CMK (cell line): ENCODE results near the gene PELI2.

ENCODE experiments used
- DNase-seq: peaks from one replicate; pipeline ENCODE4 v3.0.0-alpha.2; 2010; ENCODE audit warnings: low read depth

PELI2 gene

DNA sequence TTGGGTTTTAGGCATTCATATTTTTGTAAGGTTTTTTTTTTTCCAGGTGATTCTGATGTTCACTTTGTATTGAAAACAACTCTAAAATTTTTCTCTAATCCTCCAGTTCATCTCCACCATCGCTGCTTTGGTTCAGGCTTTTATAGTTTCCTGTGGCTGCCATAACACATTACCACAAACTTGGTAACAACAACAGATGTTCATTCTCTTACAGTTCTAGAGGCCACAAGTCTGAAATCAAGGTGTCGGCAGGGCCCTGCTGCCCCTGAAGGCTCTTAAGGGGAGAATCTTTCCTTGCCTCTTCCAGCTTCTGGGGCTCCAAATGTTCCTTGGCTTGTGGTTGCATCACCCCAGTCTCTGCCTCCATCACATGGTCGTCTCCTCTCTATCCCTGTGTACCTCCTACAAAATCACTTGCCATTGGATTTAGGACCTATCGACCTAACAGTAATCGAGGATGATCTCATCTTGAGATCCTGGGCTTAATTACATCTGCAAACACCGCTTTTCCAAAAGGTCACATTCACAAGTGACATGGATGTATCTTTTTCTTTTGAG lies 55.2 kb downstream of the PELI2 start:
- no peak for DNase-seq

DNA sequence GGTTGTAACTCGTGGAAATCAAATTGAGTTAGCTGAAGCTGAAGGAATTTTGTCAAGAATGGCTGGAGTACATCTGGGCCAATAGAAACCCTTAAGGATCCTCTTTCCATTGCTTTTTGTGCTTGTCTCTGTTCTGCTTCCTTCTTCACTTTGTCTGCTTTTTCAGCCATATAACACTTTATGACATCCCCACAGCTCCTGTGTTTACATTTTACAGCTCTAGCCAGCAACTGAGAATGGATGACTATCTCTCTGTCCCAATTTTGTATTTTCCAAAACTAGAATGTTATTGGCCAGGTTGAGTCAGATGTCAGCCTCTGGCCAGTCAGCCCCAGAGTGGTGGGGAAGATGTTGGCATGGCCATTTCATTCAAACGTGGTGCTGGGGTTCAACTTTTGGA lies 57.6 kb downstream of the PELI2 start:
- DNase-seq = no peak

DNA sequence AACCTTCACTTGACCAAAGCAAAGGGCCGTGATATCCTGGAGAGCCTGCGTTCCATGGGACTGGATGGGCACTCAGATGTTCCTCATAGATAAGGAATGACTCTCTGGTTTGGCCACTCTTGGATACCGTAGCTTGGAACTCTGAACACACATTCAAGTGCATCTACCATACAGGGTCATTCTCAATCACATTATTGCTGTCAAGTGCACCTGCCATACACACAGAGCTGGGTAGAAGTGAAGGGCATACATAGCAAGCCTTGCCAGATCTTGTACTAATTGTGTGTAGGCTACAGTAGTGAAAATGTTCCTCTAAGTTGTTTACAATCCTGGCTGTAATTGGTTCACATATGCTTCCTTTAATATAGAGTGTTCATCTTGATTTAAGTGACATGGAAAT lies 58.3 kb downstream of the PELI2 start:
- DNase-seq = no peak

DNA sequence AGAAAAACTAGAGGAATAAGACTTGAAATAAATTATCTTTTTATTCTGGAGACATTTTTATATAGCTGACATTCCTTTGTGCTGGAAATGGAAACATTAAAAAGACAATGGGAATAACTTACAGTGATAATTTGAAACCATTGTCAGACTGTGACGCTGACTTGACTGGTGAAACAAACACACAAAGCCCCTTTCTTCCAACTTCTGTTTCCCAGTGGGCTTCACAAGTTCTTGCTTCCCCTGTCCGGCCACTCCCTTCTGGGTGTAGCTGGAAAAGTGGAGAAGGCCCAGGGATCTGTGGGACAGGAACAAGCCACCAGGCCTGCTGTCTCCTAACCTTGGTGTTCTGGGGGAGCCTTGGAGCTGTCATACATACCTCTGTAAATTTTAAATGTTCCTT lies 58.8 kb downstream of the PELI2 start:
- DNase-seq = no peak

DNA sequence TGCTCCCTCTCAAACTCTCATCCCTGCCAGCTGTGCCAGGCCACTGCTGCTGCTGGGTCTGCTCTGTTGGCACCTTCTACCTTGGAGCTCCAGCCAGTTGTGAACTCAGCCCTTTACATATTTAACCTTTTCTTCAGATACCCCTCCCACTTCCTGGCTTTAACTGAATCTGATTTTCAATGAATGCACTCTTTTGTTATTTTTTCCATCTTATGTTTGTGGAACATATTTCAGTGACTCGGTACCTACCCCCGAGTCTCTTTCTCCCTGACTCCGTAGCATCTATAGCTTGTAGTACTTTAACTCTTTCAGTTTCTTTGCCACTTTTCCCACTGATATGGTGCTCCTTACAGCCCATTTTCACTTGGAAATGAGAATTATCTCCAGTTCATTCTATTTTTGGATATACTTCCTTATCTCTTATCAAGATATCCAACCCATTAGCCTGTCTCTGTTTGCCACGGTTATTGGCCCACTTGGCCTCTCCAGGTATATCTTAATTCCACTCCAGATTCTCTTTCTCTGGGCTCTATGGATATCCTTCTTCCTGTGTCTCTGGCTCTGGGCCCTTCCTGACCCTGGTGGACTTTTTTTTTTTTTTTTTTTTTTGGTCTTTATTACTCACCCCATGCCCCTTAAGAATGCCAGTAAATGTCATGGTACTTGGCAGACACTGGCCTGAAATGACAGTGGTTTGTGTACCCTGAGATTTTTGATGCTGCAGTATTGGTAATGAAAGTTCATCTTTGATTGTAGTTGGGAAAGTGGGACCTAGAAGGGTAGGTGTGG lies 62.7 kb downstream of the PELI2 start:
- no peak for DNase-seq

DNA sequence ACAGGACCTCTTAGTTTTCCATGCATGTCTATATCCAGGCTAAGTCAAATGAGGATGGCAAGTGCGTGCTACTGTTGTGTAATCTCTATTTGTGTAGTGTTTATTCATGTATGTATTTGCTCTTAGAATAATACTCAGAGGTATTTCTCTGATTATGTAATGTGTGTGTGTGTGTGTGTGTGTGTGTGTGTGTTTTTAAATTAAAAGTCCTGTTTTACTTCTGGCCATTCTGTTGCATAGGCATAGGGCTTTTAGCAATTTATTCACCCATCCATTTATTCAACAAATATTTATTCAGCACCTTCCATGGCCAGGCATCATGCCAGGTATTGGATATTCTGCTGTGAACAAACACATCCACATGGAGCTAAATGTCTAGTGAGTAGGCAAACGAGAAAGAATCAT lies 63.5 kb downstream of the PELI2 start:
- no peak for DNase-seq

DNA sequence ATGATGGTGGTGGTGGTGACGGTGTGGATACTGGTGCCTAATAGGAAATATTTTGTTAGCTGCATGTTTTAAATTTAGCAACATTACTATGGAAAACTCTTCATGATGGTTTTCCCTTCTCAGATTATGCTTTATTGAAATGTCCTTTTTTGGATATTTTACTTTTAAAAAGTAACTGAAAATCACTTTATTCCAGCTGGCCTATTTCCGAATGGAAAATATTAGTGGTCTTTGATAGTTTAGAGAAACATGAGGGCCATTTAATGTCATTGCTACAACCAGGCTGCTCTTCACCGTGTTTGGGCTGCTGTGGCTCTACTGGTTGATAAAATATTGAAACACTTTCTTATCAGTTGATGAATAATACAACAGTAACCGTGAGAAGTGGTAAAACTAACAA lies 64.2 kb downstream of the PELI2 start:
- no peak for DNase-seq

DNA sequence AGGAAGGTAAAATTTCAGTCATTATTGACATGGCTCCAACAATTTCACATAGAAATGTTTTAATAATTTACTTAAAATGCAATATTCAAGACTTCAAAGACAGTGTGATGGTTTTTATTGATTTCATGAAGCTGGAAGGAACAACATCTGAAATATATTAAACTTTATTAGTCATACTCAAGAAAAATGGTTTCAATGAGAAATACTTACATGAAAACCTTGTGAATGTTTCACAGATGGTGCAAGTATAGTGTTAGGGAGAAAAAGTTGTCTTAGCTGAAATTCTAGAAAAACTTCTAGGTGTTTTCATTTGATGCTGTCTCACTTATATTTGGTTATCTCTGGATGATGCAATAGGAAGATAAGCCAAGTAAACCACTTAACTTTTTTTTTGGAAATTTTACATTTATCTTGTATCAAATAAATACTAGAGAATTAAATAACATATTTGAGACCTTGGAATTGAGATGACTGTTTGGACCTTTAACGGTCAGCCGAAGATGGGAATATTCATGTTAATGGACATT lies 65.5 kb downstream of the PELI2 start:
- no peak for DNase-seq

DNA sequence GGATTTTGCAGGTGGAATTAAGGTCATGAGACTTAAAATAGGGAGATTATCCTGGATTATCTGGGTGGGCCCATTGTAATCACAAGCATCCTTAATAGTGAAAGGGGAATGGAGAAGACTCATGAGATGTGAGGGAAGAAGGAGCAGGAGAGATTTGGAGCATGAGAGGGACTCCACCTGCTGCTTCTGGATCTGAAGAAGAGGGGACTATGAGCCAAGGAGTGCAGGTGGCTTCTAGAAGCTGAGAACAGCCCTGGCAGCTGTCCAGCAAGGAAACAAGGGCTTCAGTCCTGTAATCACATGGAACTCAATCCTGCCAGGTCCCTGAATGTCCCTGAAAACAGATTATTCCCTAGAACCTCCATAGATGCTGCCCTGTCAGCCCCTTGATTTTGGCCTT lies 67.8 kb downstream of the PELI2 start:
- no peak for DNase-seq

DNA sequence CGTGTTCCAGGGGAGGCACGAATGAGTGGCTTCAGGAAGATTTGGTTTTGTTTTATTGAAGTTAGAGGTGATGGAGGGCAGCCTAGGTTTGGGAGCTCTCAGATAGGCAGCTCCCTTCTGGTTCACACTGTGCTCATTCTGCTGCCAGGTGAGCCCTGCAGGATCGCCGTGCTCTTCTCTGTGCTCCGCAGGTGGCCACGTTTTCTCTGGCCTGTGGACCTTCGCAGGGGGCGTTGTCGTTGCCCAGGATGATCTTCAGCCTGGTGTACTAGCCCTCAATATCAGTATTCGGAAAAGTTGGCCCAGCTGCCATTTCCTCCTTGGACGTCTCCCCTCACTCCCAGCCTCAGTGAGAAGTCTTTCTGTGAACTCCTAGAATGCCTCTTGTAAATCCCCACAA lies 69.5 kb downstream of the PELI2 start:
- no peak for DNase-seq

DNA sequence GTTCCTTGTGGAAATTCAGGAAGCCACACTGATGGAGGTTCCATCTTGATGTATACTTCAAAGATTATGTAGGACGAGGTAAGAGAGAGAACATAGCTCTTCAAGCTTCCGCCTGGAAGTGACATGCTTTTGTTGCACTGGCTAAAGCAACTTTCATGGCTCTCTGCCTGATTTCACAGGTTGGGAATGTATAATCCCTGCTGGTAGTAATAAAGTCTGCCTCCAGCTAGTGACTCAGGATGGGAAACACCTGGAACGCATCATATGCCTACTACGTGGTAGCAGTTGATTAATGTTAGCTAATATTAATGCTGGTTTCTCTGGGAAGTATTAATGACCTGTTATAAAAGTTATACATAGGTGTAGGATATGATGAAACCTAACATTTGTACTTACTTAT lies 71.1 kb downstream of the PELI2 start:
- no peak for DNase-seq

DNA sequence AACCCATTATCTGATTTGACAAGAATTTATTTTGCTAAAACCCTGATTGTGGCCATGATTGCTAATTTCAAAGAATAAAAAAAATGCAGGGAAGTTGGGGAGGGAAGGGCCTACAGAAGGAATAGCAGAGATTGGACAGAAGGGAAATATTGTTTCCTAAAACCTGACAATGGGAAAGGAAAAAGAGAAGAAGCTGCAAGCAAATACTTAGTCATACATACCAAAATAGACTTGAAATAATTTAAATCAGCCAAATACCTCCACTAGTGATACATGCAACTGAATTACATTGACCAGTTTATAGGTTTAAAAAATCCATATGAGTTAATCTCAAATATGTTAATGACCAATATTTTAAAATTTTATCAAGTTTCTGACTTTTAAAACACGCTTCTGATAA lies 75.1 kb downstream of the PELI2 start:
- DNase-seq = no peak

DNA sequence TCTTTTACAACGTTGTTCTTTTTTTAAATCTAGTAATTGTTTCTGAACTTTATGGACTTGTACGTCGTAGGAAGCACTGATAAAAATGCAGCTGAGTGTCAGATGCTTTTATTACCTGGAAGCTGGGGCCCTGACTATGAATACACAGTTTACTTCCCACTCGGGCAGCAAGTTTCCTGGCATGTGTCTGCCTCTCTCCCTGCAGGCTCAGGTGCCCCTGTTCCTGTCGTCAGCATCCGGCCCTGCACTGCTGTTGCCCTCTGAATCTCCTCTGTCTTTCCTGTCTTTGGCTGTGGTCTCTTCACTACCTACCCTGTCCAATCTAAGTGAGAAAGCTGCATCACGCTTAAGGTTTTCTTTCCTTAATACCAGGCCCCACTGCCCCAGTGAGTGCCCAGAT lies 75.8 kb downstream of the PELI2 start:
- no peak for DNase-seq

DNA sequence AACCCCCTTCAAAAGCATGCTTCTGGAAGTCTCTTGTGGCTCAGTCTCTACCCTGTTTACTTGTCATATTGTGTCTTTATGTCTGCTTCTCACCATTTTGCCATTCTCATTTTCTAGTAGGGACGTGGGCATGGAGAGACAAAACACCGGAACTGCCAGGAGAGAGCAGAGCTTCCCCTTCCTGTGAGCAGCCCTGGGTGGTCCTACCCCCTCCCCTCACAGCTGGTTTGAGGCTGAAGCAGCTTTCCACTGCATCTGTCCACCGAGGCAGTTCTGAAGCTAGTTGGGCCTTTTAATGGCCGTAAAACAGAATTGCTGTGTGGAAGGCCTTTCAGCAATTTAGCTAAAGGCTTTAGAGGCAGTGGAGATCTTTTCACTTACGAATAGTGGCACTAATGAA lies 77.0 kb downstream of the PELI2 start:
- DNase-seq = no peak

DNA sequence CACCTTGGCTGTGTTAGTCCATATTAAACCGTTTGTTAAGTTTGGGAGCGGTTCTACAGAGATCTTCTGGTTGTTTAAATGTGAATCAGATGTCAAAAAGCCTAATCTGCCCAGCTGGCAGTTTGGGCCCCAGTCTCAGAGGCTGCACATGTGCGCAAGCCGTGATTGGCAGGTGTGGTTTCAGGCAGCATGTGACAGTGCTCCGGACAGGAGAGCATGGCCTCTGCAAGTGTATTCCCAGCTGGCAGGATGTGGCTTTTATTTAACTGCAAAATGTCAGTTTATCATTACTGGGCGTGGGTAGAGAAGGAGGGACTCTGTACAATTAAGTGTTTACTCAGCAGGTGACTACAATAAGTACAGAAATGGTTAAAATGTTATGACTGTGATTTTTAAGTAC lies 77.5 kb downstream of the PELI2 start:
- peak; percentile 18 for DNase-seq

DNA sequence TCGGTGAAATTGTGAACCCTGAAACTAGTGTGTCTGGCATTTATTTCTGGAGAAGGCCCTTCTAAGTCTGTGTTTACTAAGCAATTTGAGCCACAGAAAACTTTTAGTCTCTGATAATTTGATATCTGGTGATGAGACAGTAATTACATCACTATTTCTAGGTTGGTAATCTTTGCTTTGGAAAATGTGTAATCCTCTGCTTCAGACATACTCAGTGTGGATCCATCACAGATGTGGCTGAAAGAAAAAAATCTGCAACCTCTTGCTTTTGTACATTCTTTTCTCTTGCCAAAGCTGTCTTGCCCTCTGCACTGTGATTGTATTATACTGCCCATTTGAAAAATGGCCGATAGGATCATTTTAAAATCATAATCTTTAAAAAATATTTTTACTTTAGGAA lies 78.1 kb downstream of the PELI2 start:
- no peak for DNase-seq

DNA sequence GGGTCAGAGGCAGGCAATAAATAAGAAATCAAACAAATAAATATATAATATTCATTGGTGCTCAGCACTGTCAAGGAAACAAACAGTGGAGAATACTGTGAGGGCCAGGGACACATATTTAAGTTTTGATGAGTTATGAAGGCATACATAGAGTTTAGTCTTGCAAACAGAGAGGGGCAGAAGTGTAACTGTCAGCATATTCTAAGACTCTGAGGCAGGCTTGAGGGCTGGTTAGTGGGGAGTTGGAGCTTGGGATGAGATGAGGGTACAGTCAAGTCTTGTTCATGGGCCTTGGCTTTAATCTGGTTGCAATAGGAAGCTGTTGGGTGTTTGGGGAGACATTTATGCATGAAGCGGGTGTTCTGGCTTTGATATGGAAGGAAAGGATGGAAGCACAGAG lies 78.9 kb downstream of the PELI2 start:
- DNase-seq = no peak

DNA sequence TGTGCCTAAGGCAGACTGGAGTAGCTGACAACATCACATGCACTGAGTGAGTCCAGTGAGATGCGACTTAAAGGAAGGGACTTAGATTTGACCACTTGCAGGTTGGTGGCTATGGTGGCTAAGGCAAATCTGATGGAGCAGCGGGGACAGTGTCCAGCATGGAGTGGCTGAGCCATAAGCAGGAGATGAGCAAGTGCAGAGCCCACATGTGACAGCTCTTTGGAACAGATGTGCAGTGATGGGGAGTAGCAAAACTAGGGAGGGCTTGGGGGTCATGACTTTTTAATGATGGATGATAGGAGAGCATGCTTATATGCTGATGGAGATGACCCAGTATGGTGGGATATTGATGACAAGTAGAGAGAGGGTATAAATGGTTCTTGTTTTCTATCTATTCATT lies 80.2 kb downstream of the PELI2 start:
- no peak for DNase-seq

DNA sequence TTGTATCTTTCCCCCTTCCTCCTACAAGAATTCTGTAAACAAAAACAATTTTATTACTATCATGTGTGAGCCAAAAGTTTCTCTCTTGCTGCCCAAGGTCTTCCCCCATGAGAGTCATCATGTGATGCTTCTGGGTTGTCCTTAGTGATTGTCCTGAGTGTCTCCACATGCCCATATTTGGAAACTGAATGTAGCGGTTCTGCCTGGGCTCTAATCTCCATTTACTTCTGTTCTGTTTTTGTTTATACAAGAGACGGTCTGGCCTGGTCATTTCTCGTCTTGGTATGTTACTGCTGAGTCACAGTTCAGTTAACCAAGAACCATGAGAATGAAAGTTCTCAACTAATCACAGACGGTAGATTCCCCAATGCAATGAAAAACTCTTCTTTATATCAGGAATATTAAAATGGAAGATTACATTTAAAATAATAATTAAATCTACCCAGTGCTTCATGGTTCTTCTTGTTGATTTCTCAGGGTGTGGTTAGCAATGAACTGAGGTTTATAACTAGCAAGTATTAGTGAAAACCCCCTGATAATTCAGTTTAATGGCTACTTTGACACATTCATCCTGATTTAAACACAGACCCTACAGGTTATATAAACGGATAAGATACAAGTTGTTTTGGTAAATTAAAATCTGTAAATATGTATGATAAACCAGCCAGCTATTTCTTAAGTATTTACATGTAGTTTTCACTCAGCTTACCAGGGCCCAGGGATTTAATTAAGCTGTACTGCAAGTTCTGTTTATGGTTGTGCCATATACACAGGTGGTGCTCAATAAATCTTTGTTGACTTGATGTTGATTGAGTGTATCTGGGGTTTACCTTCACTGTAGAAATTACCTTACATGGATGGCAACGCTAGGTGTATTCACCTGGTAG lies 81.1 kb downstream of the PELI2 start:
- DNase-seq = peak; percentile 30

DNA sequence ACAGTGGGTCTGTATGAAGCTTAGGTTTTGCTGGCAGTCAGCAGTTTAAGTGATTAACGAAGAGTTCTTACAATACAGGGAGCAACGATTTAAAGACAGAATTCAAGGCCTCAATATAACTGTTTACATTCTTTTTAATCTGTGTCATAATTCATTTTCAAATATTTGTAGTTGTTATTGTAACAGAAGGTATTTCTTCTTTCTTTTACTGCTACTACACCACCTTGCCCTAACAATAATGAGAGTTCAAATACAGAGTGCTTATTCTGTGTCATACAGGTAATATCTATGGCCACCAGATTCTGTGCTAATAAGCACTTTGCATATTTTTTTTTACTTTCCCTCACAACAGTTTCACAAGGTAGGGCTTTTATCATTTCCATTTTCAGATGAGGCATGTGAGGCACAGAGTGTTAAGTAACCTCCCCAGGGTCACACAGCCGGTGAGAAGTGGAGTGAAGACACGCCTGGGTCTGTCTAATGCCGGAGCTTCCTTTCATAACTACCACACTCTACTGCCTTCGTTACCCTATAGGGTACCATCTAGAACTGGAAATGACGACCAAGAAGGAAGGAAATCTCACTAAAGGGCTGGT lies 81.9 kb downstream of the PELI2 start:
- DNase-seq = no peak

DNA sequence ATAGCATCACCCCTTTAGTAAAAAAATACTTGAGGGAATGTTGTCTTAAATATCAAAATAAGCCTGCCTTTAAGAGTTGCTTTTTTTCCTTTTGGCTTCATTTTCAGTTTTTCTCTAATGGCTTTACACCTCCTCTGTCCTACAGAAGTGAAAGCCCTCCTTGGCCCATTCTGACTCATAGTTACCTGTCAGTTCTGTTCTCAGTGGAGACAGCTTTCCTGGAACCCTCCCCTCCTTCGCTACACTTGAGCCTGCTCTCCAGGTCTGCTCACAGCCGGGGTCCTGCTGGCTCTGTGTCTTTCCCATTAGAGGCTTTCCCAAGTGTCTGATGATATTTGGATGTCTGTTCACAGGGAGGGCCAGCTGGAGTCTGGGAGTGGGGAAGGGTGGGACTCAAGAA lies 84.0 kb downstream of the PELI2 start:
- no peak for DNase-seq

DNA sequence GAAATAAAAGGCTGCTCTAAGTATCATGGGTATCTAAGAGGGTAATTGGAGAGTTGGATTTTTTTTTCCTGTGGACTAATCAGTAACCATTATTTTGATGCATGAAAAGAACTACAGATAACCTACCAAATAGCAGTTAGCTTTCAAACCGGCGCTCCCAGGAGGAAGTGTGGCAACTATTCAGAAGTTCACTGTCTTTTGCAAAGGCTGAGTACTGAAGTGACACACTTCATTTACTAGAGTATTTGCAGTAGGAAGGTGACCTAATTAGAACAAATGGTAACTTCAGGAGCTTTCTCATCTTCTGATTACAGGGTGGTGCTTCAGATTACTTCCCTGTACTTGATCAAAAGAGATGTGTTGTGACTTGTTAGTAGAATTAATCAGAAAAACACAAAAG lies 87.7 kb downstream of the PELI2 start:
- DNase-seq = no peak

DNA sequence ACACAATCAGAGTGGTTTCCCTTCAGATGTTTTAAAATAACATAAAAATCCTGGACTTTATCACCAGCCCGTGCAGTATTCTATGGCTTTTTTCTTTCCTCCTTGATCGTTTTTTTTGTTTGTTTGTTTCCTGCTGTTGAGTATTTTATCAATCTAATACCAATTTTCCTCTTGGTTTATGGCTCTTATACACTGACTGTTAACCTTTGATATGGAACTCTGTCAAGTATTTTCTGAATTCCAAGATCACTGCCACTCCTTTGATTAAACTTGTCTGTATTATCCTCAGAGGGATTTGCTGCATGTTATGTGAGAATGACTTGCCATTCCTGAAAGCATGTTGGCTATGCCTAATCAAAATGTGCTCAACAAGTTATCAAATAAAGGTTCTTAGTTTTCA lies 88.4 kb downstream of the PELI2 start:
- DNase-seq = no peak
